ENCODE results near the gene SDK1.

SDK1 gene

DNA sequence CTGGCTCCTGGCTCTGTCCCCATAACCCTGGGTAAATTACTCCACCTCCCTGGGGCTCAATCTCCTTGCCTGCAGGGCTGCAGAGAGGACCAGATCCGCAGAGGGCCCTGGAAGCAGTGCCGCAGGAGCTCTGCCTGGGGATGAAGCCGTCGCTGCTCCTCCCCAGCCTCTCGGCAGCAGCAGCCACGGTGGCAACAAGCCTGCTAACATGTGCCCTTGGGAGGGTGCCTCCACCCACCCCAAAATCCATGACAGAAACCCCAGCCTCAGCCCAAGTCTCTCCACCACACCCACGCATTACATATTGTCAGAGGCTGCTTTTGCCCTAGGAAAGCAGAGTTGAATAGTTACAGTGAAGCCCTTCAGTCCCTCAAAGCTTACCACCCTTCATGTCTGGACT lies 894.6 kb downstream of the SDK1 start:
- no peak overlapping the region for H3K27ac ChIP-seq (ENCODE audit: poor library complexity, severe bottlenecking)
- ATAC-seq (ENCODE audit: low read depth), result no peak

GRCh38 chr7:4196121-4196819 lies 895.2 kb downstream of the SDK1 start:
- TF ChIP-seq, protein P1, sequence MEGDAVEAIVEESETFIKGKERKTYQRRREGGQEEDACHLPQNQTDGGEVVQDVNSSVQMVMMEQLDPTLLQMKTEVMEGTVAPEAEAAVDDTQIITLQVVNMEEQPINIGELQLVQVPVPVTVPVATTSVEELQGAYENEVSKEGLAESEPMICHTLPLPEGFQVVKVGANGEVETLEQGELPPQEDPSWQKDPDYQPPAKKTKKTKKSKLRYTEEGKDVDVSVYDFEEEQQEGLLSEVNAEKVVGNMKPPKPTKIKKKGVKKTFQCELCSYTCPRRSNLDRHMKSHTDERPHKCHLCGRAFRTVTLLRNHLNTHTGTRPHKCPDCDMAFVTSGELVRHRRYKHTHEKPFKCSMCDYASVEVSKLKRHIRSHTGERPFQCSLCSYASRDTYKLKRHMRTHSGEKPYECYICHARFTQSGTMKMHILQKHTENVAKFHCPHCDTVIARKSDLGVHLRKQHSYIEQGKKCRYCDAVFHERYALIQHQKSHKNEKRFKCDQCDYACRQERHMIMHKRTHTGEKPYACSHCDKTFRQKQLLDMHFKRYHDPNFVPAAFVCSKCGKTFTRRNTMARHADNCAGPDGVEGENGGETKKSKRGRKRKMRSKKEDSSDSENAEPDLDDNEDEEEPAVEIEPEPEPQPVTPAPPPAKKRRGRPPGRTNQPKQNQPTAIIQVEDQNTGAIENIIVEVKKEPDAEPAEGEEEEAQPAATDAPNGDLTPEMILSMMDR (IDR thresholded peaks at IDR 0.05; ENCODE audit: poor library complexity, severe bottlenecking), result no peak
- no peak overlapping the region for H3K27ac ChIP-seq (ENCODE audit: poor library complexity, severe bottlenecking)
- DNase-seq (ENCODE audit: low spot score), result no peak
- no peak overlapping the region for H3K4me3 ChIP-seq (ENCODE audit: severe bottlenecking)
- no peaks in the 10 kb centered on the region for H3K36me3 ChIP-seq (ENCODE audit: low read depth)
- no peaks in the 10 kb centered on the region for H3K9me3 ChIP-seq (ENCODE audit: severe bottlenecking)
- no peaks in the 10 kb centered on the region for H3K4me1 ChIP-seq (ENCODE audit: insufficient read depth, poor library complexity, severe bottlenecking)
- no peak for ATAC-seq (ENCODE audit: low read depth)
- no peaks in the 10 kb centered on the region for H3K27me3 ChIP-seq (ENCODE audit: insufficient read depth, poor library complexity, severe bottlenecking)

More for the DNA sequence above, 894.6 kb downstream of the SDK1 start:
- no peaks in the 10 kb centered on the region for H3K36me3 ChIP-seq (ENCODE audit: low read depth)
- H3K4me3 ChIP-seq (ENCODE audit: severe bottlenecking), result no peak overlapping the region
- TF ChIP-seq, protein P1 (IDR thresholded peaks at IDR 0.05; ENCODE audit: poor library complexity, severe bottlenecking), result no peak
- no peaks in the 10 kb centered on the region for H3K27me3 ChIP-seq (ENCODE audit: insufficient read depth, poor library complexity, severe bottlenecking)
- DNase-seq (ENCODE audit: low spot score), result no peak
- no peaks in the 10 kb centered on the region for H3K9me3 ChIP-seq (ENCODE audit: severe bottlenecking)
- H3K4me1 ChIP-seq (ENCODE audit: insufficient read depth, poor library complexity, severe bottlenecking), result no peaks in the 10 kb centered on the region

DNA sequence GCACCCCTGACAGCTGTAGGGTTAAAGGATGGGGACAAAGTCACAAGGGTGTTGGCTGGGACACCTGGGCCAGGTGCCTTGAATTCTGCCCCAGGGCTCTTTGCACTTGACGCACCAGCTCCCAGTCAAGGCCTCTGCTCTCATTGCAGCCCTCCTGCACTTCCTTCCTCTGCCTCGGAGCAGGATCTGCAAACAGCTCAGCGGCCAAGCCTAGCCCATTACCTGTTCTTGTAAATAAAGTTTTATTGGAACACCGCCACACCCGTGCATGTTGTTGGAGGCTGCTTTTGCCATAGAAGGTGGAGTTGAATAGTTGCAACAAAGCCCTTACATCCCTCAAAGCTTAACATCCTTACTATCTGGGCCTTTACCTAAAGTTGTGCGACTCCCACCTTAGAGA lies 897.2 kb downstream of the SDK1 start:
- Histone ChIP-seq H3K27ac (ENCODE audit: poor library complexity, severe bottlenecking) (no peak overlapping the region), H3K4me3 (ENCODE audit: severe bottlenecking) (no peak overlapping the region), H3K36me3 (ENCODE audit: low read depth) (no peaks in the 10 kb centered on the region), H3K9me3 (ENCODE audit: severe bottlenecking) (no peaks in the 10 kb centered on the region), H3K4me1 (ENCODE audit: insufficient read depth, poor library complexity, severe bottlenecking) (no peaks in the 10 kb centered on the region), H3K27me3 (ENCODE audit: insufficient read depth, poor library complexity, severe bottlenecking) (no peaks in the 10 kb centered on the region)
- TF ChIP-seq, protein P1 (IDR thresholded peaks at IDR 0.05; ENCODE audit: poor library complexity, severe bottlenecking), result no peak
- ATAC-seq (ENCODE audit: low read depth), result no peak
- no peak for DNase-seq (ENCODE audit: low spot score)

DNA sequence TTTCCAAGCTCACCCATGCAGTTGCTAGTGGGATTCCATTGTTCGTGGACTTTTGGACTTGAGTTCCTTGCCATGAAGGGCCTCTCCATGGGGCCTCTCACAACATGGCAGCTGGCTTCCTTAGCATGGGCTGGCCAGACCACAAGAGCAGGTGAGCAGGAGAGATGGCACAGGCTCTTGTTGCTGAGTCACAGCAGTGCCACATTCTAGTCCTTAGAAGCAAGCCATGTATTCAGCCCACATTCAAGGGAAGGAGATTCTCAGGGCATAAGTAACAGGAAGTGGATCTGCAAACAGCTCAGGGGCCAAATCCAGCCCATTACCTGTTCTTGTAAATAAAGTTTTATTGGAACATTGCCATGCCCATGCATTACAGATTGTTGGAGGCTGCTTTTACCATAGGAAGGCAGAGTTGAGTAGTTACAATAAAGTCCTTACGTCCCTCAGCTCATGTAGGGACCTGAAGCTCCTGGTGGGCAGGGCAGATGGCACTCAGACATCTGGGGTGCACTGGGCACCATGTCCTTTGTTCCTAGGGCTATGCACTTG lies 899.6 kb downstream of the SDK1 start:
- Histone ChIP-seq H3K27me3 (ENCODE audit: insufficient read depth, poor library complexity, severe bottlenecking) (no peaks in the 10 kb centered on the region), H3K9me3 (ENCODE audit: severe bottlenecking) (no peaks in the 10 kb centered on the region), H3K4me3 (ENCODE audit: severe bottlenecking) (no peak overlapping the region), H3K27ac (ENCODE audit: poor library complexity, severe bottlenecking) (no peak overlapping the region), H3K4me1 (ENCODE audit: insufficient read depth, poor library complexity, severe bottlenecking) (no peaks in the 10 kb centered on the region), H3K36me3 (ENCODE audit: low read depth) (no peaks in the 10 kb centered on the region)
- TF ChIP-seq, protein P1 (IDR thresholded peaks at IDR 0.05; ENCODE audit: poor library complexity, severe bottlenecking), result no peak
- ATAC-seq (ENCODE audit: low read depth), result 0 out of 3 replicates have a peak, but pooled peaks have one; percentile 27
- no peak for DNase-seq (ENCODE audit: low spot score)

DNA sequence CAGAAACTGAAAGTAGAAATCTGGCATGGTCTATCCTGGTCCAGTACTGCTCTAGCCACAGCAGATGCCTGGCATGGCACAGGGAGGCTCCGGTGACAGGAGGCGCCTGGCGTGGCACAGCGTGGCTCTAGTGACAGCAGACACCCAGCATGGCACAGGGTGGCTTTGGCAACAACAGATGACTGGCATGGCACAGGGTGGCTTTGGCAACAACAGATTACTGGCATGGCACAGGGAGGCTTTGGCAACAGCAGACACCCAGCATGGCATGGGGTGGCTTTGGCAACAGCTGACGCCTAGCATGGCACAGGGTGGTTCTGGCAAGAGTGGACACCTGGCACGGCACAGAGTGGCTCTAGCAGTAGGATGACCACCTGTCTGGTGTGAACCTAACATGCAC lies 900.5 kb downstream of the SDK1 start:
- DNase-seq (ENCODE audit: low spot score) (no peak), ATAC-seq (ENCODE audit: low read depth) (no peak)
- Histone ChIP-seq H3K36me3 (ENCODE audit: low read depth) (no peaks in the 10 kb centered on the region), H3K27me3 (ENCODE audit: insufficient read depth, poor library complexity, severe bottlenecking) (no peaks in the 10 kb centered on the region), H3K9me3 (ENCODE audit: severe bottlenecking) (no peaks in the 10 kb centered on the region), H3K27ac (ENCODE audit: poor library complexity, severe bottlenecking) (no peak overlapping the region), H3K4me1 (ENCODE audit: insufficient read depth, poor library complexity, severe bottlenecking) (no peaks in the 10 kb centered on the region), H3K4me3 (ENCODE audit: severe bottlenecking) (no peak overlapping the region)
- TF ChIP-seq, protein P1 (IDR thresholded peaks at IDR 0.05; ENCODE audit: poor library complexity, severe bottlenecking), result no peak

Data from RWPE2 (cell line).